Dermis blood vessel endothelial cell (primary cell): ENCODE data around the gene TXK. TPM values are rescaled to one million over a fixed set of nuclear protein-coding genes. Genes with fewer than 3 reads are reported as not detected.
A peak's percentile ranks its signal among the peaks of the same experiment; 100 is the strongest.
"Not testable (repeated sequence)": the region's sequence is repeated elsewhere in the genome, so short reads cannot be mapped to it uniquely, and the experiment has no call there.

Experiments
- DNase-seq: peaks from one replicate; pipeline ENCODE4 v3.0.0; 2010
- total RNA-seq: library from RNA; depleted of rRNA; stranded (reverse); fragments of >200 nt; gene quantifications from 2 replicates; pipeline ENCODE4 v1.2.3, GENCODE V29; 2014

The TXK gene
- 0.17 and 0.23 TPM in 2 replicates for total RNA-seq

DNA sequence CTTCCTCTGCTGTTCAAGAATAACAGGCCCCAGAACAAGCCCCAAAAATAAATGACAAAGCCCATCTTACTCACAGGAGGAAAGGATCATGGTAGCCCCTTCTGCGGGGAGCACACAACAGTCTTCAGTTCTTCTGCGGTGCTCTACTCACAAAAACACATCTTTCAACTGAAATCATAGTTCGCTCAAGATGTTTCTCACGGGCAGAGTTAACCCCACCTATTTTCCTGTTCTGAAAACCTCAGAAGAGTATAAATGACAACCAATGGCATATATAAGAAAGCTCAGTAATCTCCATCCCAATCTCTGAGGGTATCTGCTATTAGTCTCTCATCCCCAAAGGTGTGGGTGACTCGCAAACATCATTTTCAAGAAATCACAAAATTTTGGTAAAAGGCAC lies at the start of gene TXK:
TXK (minus strand) TSS at position 170 of the 400 bp plus-strand sequence; CDS start at position 90, 80 bp downstream.
- no peak for DNase-seq

DNA sequence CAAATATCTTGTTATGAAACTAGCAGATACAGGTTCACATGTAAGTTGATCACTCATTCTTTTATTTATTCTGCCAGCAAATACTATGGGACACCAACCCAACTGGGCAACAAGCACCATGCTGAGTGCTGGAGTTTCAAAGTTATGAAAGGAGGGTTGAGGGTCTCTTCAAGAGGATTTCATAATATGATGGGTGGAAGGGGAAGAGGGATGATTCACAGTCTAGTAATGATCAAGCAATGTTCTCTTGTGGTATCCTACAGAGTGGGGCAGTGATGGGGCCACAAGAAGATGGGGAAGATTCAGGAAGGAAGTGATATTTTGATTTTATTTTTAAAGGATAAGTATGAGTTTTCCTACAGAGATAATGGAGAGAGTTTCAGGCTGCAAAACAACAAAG lies 46.2 kb upstream of the TXK start:
- DNase-seq = no peak

DNA sequence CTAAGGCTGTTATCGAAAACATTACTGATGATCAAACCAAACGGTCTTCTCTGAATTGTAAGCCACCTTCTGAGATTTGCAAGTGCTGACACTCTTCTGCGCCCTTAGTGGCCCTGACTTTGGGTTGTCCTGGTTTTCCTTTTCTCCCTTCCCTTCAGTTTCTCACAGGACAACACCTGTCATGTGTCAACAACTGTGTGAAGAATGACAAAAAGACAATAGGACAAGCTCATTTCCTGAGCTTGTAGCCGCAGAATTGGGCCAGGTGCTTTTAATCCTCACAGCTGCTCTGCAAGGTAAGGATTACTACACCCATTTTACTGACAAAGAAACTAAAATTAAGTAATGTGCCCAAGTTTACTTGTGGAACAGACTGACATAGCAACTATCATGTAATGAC lies 44.9 kb upstream of the TXK start:
- DNase-seq = no peak

DNA sequence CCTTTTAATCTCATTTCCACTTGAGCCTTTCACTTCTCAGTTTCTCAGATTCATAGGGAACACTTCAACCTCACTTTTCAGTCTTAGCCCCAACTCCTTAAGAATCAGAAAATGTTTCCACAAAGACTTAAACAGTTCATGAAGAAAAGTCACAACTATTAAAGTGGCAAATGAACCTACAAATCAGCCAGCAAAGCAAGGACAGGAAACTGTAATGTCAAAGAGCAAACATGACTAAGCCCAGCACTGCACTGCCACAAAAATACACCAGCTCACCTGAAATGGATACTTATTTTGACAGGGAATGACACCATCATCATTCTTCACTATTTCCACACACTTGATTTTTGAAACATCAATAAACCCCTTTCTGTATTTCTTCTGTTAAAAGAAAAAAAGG lies 41.8 kb upstream of the TXK start:
- DNase-seq = peak; percentile 24

DNA sequence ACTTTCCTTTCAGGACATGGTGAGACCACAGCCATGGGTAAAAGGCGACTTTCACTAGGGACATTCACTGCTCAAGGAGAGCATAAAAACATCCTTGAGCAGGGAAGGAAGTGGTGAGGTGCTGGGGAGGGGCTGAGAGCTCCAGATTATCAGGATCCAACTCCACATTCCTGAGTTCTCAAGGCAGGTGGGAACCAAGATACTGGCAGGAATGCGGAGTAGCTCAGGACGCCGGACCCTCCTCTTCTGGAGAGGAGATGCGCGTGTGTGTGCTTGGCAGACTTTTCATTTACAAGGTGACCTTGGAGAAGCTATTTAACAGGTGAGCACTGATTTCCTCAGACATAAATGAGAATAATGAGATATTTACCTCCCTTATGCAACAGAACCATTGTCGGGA lies 41.3 kb upstream of the TXK start:
- no peak for DNase-seq

DNA sequence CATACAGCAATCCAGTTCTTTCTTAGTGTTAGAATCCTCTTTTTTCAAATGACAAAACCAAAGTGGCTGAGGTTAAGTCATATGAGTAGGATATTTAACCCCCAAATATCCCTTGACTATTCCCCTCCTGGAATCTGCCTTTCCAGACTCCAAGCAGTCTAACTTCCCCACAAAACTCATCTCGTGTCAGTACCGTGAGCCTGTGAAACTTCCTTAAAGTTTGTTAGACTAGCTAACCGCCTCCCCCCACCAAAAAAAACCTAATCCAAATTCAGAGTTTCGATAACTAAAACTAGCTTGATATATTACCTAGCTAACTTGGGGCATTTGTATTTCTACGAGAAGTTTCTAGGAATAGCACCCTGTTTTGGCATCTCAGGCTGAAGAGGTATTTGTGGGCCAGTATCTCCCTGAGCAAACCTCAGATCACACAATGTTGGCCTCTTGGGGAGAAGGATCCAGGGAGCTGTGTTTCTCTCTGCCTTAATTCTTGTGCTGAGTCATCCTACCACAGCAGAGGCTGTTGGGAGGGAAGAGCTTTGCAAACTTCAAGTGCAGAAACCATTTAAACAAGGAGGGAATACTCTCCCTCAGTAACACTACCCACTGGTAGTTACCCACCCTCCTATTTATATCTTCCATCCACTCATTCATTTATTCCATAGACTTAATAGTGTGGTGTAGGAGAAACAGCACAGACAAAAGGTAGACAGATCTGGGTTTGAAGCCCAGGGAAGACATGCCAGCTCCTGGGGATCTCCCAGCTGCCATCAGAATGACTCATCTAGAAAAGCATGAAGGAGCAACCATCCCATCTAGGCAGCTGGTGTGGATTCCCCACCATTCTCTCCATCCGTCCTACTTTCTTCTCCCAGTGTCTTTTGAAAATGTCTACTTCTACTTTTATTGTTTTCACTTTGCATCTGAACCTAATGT lies 39.3 kb upstream of the TXK start:
- peak; percentile 9 for DNase-seq

DNA sequence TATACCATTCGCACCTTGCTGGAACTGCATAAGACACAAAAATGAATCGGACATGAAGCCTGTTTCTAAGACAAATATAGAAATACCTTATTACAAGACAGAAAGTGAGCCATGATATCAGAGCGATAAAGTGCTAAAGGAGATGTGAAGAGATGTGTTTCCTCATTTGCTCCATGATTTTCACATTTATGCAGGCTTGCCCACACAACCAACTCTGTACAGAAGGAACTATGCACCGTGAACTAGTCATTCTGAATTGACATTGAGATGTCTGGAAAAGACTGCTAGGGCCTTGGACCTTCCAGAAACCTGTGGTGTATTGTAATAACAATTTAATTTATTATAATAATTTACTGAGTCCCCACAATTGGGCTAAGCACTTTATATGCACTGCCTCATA lies 38.6 kb upstream of the TXK start:
- DNase-seq = no peak

DNA sequence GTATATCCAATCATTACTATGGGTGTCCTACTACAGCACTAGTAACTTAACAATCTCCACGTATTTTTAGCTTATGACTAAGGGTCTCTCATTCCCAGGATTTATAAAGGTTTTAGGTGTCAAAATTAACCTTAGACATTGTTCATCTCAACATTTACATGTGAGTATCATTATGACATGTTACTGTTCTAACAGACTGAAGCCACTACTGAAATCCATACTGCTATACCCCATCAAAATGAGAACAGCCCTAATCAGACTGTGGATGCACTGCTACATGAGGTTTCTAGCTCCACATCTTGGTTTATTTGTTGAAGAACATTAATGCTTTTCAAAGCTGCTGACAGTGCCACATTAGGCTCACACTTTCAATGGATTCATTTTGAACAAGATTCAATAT lies 35.6 kb upstream of the TXK start:
- DNase-seq = no peak

DNA sequence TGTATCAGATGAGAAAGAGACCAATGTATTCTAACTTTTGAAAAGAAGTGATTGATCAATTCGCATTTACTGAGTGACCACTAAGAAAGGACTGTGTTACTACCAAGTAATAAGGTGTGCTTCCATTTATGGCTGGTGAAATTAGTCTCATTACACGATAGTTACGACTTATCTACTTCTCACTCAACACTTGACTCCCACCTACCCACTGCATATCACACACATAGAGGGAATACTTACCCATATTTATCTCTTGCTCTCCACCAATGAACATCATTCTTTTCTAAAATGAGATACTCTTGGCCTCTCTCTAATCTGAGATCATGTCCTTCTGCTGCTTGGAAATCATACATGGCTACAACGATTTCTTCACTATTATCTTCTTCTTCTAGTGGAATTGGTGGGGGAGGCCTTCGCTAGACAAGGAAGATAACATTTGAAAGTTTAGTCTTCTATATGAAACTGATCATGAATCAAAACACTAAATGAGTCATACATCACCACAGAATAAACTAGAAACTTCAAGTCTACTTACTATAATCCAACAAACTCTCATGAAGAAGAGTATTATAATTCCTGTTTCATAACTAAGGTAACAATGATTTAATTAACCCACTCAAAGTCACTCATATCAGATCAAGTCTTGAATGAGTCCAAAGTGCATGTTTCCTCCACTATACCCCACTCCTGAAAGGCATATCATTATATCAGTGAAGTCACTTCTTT lies 33.7 kb upstream of the TXK start:
- DNase-seq = no peak

DNA sequence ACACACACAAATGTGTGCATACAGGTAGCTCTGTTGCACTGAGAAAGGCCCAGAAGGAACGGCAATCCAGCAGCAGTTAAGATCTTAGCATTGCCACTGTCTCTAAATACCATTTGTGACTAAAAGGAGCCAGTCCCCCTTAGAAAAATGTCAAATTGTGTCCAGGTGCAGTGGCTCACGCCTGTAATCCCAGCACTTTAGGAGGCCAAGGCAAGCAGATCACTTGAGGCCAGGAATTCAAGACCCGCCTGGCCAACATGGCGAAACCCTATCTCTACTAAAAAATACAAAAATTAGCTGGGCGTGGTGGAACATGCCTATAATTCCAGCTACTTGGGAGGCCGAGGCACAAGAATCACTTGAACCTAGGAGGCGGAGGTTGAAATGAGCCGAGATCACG lies 30.5 kb upstream of the TXK start:
- not testable (repeated sequence) for DNase-seq

DNA sequence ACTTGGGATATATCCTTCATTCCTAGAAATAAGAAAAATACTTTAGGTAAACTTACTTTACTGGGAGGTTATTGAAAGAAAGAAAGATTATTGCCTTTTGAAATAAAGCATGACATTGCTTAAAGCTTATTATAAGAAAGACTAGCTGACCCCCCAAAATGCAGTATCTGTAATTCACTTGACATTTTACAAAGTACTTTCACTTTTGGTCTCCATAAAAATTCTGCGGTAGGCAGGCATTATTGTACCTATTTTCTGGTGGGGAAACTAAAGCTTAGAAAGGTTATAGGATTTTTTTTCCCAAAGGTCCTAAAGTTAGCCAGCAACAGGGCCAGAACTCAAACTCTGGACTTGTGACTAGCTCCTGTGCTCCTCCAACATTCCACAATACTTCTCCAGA lies 29.7 kb upstream of the TXK start:
- DNase-seq = no peak

DNA sequence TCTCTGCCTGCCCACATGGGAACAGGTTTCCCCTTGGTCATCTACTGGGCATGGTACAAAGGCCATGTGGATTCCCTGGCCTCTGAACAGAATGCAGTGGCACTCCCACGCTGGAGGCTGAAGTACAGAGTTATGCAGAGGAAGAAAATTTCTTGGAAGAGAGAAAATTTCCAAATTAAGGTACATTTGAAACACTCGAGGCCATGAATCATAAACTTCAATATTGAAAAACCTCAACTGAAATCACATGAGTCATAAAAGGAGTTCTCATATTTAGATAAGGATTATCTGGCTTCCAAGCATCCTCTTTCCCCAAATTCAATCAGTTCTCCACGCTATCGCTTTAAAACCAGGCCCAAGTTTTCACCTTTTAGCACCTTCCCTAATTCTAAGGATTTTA lies 28.1 kb upstream of the TXK start:
- DNase-seq = no peak

DNA sequence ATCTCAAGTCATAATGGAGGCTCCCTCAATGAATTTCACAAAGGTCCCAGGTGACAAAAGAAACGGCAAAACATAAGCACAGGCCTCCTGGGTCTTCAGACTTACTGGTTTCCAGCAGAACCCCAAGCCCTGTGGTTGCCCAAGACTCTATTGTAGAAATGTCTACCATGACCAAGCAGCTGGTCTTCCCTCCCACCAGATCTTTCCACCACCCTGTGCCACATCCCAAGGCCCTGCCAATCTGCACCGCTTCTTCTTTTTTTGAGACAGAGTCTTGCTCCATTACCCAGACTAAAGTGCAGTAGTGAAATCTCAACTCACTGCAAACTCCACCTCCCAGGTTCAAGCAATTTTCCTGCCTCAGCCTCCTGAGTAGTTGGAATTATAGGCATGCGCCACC lies 23.2 kb upstream of the TXK start:
- DNase-seq = no peak

DNA sequence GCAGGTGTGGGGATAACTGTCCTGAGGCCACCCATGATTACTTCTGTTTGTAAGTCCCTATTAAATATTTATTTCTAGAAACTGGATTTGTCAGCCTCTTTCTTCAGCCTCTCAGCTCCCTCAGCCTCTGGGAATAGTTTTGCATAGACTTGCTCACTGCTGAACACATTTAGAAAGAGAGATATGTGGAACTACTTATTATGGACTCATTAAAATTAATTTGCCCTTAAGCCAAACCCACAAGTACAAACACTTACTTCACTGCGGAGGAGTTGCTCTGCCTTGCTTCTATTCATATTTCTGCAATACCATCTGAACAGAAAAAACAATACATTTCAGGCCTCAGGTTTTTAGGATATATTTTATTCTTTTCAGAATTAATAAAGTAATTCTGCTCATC lies 22.4 kb upstream of the TXK start:
- no peak for DNase-seq

DNA sequence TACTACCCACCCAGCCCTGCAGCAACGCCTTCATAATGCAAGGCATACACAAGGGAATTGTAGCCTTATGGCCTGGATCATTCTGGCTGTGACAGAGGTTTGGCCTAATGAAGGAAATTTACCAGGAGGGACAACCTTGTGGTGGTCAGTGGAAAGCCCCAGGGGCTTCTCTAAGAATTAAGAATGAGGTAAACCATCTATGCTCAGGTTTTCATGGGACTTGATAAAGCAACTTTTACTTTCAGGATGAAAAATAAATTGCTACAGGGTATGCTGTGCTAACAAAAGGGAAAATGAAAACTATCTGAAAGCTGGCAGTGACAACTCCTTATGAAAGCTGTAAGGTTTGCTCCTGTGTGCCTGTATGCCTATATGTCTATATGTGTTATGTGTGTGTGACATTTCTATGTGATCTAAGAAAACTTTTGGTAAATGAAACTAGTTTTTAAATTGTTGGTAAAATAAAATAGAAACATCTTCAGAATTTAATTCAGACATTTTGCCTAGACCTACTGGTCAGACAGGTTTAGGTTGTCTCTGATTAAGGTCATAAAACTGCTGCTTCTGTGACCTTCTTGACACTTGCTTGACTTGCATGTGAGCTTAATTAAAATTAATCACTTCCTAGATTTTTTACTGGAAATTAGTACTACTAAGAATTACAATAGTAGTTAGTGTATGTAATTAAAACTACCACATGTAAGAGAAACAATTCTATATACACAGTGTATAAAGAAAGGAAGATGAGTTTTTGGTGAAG lies 19.9 kb upstream of the TXK start:
- no peak for DNase-seq

DNA sequence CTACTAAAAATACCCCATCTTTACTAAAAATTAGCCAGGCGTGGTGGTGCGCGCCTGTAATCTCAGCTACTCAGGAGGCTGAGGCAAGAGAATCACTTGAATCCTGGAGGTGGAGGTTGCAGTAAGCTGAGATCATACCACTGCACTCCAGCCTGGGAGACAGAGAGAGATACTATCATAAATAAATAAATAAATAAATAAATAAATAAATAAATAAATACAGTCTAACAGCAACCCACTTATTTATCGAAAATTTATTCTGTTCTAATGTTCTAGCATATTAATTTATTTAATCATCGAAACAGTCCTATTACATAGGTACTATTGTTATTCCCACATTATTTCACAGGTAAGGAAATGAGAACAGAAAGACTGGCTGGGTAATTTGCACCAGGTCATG lies 18.2 kb upstream of the TXK start:
- DNase-seq = no peak

DNA sequence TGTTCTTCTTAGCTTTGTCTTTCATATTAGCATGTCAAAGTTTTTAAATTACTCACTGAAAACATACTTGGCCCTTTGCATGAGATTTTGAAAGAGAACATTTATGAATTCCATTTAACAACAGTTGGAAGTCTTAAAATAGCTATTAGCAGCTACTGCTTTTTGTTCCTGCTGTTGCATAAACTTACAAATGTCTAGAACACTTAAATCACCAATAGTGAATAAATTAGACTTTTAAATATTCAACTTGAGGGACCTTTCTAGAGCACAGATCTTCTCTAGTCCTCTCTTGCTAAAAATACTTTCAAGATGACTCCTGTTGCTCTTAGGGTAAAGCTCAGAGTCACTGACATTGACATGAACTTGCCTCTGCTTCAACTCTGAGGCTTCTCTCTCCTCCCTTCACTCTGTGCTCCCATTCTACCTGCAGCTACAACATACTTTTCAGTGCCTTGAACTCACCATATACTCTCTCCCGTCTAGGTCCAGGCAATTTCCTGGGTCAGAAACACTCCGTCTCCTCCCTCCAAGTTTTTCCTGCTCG lies 15.8 kb upstream of the TXK start:
- no peak for DNase-seq

DNA sequence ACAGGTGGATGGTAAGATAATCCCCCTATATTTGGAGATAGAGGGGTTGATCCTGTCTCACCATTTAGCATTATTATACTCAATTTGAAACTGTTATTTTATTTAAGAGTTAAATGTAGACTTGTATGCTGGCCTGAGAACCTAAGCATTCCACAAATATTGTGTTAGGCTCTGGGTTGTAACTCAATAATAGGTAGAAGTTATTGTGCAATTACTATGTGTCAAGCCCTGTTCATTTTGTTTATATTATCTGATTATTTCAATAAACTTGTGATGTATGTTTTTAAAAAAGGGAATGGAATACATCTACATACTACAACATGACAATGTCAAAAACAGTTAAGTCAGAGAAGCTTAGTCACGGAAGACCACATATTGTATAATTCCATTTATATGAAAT lies 13.6 kb upstream of the TXK start:
- DNase-seq = no peak

DNA sequence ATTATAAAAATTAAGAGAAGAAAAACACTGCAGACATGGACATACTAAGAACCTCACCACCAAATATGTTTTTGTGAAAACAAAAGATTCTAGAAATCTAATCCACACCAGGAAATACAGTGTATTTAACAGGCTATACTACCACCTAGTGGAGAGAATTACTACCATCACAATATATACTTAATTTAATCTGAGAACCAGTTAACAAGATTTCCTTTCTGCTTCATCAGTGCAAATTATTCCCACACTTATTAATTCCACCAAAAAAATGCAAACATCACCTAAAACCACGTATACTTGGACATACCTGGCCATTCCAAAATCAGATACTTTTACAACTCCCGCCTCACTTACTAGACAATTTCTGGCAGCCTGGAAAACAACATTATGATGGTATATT lies 7.0 kb upstream of the TXK start:
- peak; percentile 70 for DNase-seq

DNA sequence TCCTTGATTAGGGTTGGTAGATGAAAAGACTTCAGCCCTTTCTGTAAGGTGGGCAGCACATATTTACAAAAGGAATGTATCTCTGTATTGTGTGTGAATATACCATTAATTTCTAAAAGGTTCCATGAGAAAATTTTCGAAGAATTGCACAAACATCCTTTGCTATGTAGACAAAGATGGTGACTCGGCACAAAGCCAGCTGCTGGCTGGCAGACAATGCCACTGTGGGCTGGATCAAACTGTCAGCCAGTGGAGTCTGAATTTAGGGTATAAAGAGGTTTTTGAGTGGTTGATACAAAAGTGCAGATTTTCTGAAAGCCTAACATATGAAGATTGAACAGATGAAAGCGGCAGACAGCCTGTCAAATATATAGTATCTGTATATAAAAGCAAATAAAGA lies 5.6 kb upstream of the TXK start:
- DNase-seq = peak; percentile 67

DNA sequence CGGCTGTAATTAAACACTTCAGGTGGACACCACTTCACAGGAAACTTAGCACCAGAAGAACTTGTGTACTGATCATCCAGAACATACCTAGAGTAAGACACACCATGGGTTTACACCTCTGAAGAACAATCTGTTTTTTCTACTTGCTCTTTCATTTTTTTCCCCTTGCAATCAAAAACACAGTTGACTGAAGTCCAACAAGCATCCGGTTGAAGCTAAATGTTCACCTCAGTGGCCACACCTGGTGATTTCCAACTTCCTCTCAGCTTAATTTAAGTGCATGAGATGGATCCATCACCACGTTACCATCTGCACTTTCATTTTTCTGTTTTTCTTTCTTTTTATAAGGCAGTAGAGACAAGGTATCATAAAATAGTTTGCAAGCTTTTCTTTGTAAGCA lies 4.9 kb upstream of the TXK start:
- no peak for DNase-seq

DNA sequence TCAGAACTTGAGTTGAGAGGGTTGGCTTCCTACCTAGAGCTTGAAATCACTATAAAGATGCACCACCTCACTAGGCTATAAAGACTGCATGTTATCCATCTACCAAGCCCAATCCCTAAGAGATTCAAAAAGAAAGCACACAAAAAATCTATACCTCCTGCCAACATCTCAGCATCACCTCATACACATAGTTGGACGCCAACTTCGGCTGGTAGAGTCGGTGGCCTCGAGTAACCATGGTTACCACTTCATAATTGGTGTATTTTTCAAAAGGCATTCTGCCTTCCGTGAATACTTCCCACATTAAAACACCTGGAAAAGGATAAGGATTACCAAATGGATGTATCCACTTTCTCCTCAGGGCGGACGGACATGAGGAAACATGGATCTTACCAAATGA lies 4.5 kb upstream of the TXK start:
- DNase-seq = no peak

DNA sequence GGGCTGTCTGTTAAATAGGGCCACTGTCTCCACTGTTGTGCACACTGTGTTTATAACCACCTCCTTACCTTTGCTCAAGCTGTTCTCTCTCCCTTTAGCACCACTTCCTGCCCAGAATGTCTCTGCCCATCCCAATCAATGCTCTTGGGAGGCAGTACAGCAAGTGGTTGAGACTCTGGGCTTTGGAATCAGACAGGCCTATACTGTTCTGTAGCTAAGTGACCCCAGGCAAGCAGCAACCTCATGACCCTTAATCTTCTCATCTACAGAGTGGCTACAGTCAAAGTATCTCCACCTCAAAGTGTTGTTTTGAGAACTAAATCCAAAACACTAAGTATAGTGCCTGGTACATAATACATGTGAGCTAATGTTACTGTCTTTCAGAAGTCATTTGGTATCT lies 3.8 kb upstream of the TXK start:
- DNase-seq = no peak
